ENCODE data around the gene HOXB2.

DNA sequence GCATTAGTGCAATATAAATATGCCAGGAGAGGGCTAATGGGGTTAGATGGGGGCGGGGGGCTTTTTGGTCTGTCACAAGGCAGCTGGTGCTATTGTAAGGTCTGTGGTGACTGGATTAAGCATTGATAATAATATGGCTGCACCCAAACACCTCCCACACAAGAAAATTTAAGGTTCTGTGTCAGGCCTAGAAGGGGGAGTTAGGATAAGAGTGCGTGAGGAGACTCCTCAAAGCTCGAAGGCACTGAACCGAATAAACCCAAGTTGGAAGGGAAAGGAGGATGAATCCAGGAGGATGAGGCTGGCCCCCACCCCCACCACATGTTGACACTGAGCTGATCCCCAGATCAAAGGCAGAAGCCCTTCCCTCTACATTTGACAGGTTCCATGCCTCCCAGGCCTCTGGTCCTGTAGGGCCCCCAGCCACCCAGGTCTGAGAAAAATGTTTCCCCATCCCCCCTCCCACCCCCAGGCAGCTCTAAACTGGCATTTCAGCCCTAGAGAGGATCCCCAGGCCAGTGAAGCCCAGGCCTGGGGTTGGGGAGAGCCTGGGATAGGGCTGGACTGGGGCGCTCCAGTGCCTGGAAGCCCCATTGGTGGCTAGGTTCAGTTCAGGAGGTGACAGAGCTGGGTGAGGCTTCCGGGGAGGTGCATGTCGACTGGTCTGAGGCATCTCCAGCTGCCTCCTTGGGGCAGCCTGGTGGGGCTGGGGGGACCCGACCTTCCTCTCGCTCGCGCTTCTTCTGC lies 15.8 kb downstream of the HOXB2 start:
- TF ChIP-seq, protein P1, sequence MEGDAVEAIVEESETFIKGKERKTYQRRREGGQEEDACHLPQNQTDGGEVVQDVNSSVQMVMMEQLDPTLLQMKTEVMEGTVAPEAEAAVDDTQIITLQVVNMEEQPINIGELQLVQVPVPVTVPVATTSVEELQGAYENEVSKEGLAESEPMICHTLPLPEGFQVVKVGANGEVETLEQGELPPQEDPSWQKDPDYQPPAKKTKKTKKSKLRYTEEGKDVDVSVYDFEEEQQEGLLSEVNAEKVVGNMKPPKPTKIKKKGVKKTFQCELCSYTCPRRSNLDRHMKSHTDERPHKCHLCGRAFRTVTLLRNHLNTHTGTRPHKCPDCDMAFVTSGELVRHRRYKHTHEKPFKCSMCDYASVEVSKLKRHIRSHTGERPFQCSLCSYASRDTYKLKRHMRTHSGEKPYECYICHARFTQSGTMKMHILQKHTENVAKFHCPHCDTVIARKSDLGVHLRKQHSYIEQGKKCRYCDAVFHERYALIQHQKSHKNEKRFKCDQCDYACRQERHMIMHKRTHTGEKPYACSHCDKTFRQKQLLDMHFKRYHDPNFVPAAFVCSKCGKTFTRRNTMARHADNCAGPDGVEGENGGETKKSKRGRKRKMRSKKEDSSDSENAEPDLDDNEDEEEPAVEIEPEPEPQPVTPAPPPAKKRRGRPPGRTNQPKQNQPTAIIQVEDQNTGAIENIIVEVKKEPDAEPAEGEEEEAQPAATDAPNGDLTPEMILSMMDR (IDR thresholded peaks at IDR 0.05; ENCODE audit: low read depth, low read length, poor library complexity, severe bottlenecking): no peak
- no peak for TF ChIP-seq EZH2phosphoT487 (IDR thresholded peaks at IDR 0.05; ENCODE audit: borderline replicate concordance, low read length)

All from DOHH2 (cell line).